ENCODE measurements around the gene DNAAF8.

DNA sequence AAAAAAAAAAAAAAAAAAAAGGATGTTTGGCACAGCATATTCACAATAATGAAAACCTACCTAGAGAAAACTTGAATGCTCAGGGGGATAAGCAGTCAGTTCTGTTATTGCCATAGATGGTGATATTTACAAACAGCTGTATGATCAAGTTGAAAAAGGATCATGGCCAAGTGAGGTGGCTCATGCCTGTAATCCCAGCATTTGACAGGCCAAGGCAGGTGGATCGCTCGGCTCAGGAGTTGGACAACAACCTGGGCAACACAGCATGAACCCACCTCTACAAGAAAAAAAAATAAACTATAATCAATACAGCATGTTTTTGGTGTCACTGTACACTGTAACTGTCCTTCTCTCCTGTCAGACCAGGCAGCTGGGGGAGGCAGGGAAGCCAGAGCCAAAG is 19.3 kb upstream of the DNAAF8 start:
- TF ChIP-seq, protein P1, sequence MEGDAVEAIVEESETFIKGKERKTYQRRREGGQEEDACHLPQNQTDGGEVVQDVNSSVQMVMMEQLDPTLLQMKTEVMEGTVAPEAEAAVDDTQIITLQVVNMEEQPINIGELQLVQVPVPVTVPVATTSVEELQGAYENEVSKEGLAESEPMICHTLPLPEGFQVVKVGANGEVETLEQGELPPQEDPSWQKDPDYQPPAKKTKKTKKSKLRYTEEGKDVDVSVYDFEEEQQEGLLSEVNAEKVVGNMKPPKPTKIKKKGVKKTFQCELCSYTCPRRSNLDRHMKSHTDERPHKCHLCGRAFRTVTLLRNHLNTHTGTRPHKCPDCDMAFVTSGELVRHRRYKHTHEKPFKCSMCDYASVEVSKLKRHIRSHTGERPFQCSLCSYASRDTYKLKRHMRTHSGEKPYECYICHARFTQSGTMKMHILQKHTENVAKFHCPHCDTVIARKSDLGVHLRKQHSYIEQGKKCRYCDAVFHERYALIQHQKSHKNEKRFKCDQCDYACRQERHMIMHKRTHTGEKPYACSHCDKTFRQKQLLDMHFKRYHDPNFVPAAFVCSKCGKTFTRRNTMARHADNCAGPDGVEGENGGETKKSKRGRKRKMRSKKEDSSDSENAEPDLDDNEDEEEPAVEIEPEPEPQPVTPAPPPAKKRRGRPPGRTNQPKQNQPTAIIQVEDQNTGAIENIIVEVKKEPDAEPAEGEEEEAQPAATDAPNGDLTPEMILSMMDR (IDR thresholded peaks at IDR 0.05; ENCODE audit: poor library complexity, severe bottlenecking) = no peak
- TF ChIP-seq EZH2 (IDR thresholded peaks at IDR 0.05; ENCODE audit: borderline replicate concordance, insufficient read depth, low read length, poor library complexity, severe bottlenecking) (no peak), POLR2AphosphoS5 (IDR thresholded peaks at IDR 0.05) (no peak), RAD21 (conservative IDR thresholded peaks at IDR 0.05) (no peak), EP300 (conservative IDR thresholded peaks at IDR 0.05; ENCODE audit: poor library complexity, severe bottlenecking) (no peak), SMC3 (conservative IDR thresholded peaks at IDR 0.05; ENCODE audit: poor library complexity) (no peak), TAF1 (IDR thresholded peaks at IDR 0.05; ENCODE audit: low read depth) (no peak), MXI1 (conservative IDR thresholded peaks at IDR 0.05; ENCODE audit: poor library complexity, severe bottlenecking) (no peak)
- TF ChIP-seq, protein P2, sequence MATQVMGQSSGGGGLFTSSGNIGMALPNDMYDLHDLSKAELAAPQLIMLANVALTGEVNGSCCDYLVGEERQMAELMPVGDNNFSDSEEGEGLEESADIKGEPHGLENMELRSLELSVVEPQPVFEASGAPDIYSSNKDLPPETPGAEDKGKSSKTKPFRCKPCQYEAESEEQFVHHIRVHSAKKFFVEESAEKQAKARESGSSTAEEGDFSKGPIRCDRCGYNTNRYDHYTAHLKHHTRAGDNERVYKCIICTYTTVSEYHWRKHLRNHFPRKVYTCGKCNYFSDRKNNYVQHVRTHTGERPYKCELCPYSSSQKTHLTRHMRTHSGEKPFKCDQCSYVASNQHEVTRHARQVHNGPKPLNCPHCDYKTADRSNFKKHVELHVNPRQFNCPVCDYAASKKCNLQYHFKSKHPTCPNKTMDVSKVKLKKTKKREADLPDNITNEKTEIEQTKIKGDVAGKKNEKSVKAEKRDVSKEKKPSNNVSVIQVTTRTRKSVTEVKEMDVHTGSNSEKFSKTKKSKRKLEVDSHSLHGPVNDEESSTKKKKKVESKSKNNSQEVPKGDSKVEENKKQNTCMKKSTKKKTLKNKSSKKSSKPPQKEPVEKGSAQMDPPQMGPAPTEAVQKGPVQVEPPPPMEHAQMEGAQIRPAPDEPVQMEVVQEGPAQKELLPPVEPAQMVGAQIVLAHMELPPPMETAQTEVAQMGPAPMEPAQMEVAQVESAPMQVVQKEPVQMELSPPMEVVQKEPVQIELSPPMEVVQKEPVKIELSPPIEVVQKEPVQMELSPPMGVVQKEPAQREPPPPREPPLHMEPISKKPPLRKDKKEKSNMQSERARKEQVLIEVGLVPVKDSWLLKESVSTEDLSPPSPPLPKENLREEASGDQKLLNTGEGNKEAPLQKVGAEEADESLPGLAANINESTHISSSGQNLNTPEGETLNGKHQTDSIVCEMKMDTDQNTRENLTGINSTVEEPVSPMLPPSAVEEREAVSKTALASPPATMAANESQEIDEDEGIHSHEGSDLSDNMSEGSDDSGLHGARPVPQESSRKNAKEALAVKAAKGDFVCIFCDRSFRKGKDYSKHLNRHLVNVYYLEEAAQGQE (IDR thresholded peaks at IDR 0.05; ENCODE audit: borderline replicate concordance) = no peak
